IMR-90 (cell line): Measurements from ENCODE around the gene CDK15. TPM values are rescaled to one million over a fixed set of nuclear protein-coding genes. Genes with fewer than 3 reads are reported as not detected.

Source experiments
- ATAC-seq: fragments of 200-7000 bp; cut with Tn5 transposase; 2 replicates; pipeline ENCODE4 v1.9.1; 2020; ENCODE audit warnings: low read depth, mild to moderate bottlenecking, moderate library complexity
- BruUV-seq: library from RNA; stranded (reverse); fragments of 400-500 nt; replicated peaks from 2 replicates; lab custom pipeline; 2021; lab: Mats Ljungman, UMichigan
- CTCF ChIA-PET: fragments of 300-600 bp; formaldehyde crosslinking; extraction: SDS; loops from one replicate; lab custom pipeline; 2021; ENCODE audit warnings: antibody characterized with exemption; lab: Yijun Ruan, JAX
- POLR2A ChIA-PET: fragments of 300-600 bp; sonication (Branson Sonifier 250); formaldehyde crosslinking; loops from one replicate; lab custom pipeline; 2022; ENCODE audit warnings: antibody characterized with exemption; ENCODE audit not compliant: unreplicated experiment; lab: Charles Lee
- DNase-seq: peaks from one replicate; pipeline ENCODE4 v3.0.0; 2013
- H2AFZ ChIP-seq: replicated peaks from 2 replicates; pipeline ENCODE3; 2013; ENCODE audit warnings: low read length, mild to moderate bottlenecking; ENCODE audit not compliant: poor library complexity
- H2AK5ac ChIP-seq: 2 replicates; pipeline ENCODE4 v1.6.1; 2013; ENCODE audit warnings: low read depth, low read length, inconsistent platforms
- H2AK9ac ChIP-seq: replicated peaks from 2 replicates; pipeline ENCODE3; 2013; ENCODE audit warnings: mild to moderate bottlenecking, low read depth, low read length, moderate library complexity; ENCODE audit not compliant: poor library complexity
- H2BK120ac ChIP-seq: 2 replicates; pipeline ENCODE4 v1.6.1; 2013; ENCODE audit warnings: low read depth, low read length, inconsistent platforms
- H2BK15ac ChIP-seq: 3 replicates; pipeline ENCODE4 v1.6.1; 2013; ENCODE audit warnings: low read depth, low read length, inconsistent platforms
- H2BK20ac ChIP-seq: 2 replicates; pipeline ENCODE4 v1.6.1; 2013; ENCODE audit warnings: low read depth, mild to moderate bottlenecking, inconsistent platforms, low read length, moderate library complexity
- H2BK5ac ChIP-seq: 2 replicates; pipeline ENCODE4 v1.6.1; 2013; ENCODE audit warnings: mild to moderate bottlenecking, low read depth, low read length, inconsistent platforms; ENCODE audit not compliant: poor library complexity, severe bottlenecking
- H3K14ac ChIP-seq: replicated peaks from 2 replicates; pipeline ENCODE4 v1.6.1; 2013; ENCODE audit warnings: low read depth, low read length, inconsistent platforms
- H3K18ac ChIP-seq: 2 replicates; pipeline ENCODE4 v1.6.1; 2013; ENCODE audit warnings: low read depth, low read length, control low read depth
- H3K23ac ChIP-seq: 2 replicates; pipeline ENCODE4 v1.6.1; 2013; ENCODE audit warnings: low read depth, low read length, inconsistent platforms
- H3K27ac ChIP-seq: 2 replicates; pipeline ENCODE4 v1.5.1; 2013; ENCODE audit warnings: mild to moderate bottlenecking, control low read depth, low read length; ENCODE audit not compliant: insufficient read depth
- H3K27me3 ChIP-seq: 2 replicates; pipeline ENCODE4 v1.6.1; 2013; ENCODE audit warnings: low read length; ENCODE audit not compliant: control insufficient read depth, insufficient read depth
- H3K36me3 ChIP-seq: 2 replicates; pipeline ENCODE4 v1.6.1; 2013; ENCODE audit warnings: low read length, mixed read lengths; ENCODE audit not compliant: control insufficient read depth, insufficient read depth
- H3K4ac ChIP-seq: 2 replicates; pipeline ENCODE4 v1.6.1; 2013; ENCODE audit warnings: low read depth, low read length, inconsistent platforms
- H3K4me1 ChIP-seq: 2 replicates; pipeline ENCODE4 v1.6.1; 2013; ENCODE audit warnings: low read length, mixed read lengths; ENCODE audit not compliant: control insufficient read depth, insufficient read depth
- H3K4me2 ChIP-seq: 2 replicates; pipeline ENCODE4 v1.6.1; 2013; ENCODE audit warnings: low read depth, mild to moderate bottlenecking, control low read depth, low read length, moderate library complexity
- H3K4me3 ChIP-seq: 2 replicates; pipeline ENCODE4 v1.5.1; 2013; ENCODE audit warnings: low read depth, mild to moderate bottlenecking, control low read depth, low read length, moderate library complexity; ENCODE audit not compliant: insufficient read depth
- H3K56ac ChIP-seq: 2 replicates; pipeline ENCODE4 v1.6.1; 2013; ENCODE audit warnings: low read length, inconsistent platforms; ENCODE audit not compliant: insufficient read depth; ENCODE audit errors: extremely low read depth
- H3K79me1 ChIP-seq, 2 experiments: 2 replicates each; pipeline ENCODE4 v1.6.1; 2013; ENCODE audit warnings: low read length in 2 of 2, inconsistent platforms in 1 of 2, low read depth in 1 of 2
- H3K9ac ChIP-seq: 2 replicates; pipeline ENCODE4 v1.6.1; 2013; ENCODE audit warnings: low read depth, low read length, control low read depth
- H3K9me1 ChIP-seq: 2 replicates; pipeline ENCODE4 v1.6.1; 2013; ENCODE audit warnings: low read length, inconsistent platforms; ENCODE audit not compliant: insufficient read depth
- H3K9me3 ChIP-seq: 2 replicates; pipeline ENCODE4 v1.6.1; 2013; ENCODE audit warnings: low read length; ENCODE audit not compliant: control insufficient read depth, insufficient read depth
- H4K20me1 ChIP-seq: 2 replicates; pipeline ENCODE4 v1.6.1; 2013; ENCODE audit warnings: low read length, inconsistent platforms; ENCODE audit not compliant: insufficient read depth
- H4K5ac ChIP-seq: 2 replicates; pipeline ENCODE4 v1.6.1; 2013; ENCODE audit warnings: mild to moderate bottlenecking, low read depth, low read length, control low read depth
- H4K8ac ChIP-seq, 2 experiments: 2 replicates each; pipeline ENCODE4 v1.6.1; 2013; ENCODE audit warnings: low read depth in 2 of 2, low read length in 2 of 2, control low read depth in 1 of 2, inconsistent platforms in 1 of 2
- H4K91ac ChIP-seq: 2 replicates; pipeline ENCODE4 v1.6.1; 2013; ENCODE audit warnings: low read depth, low read length, inconsistent platforms; ENCODE audit not compliant: insufficient read depth
- BHLHE40 ChIP-seq: fragments of 150-350 bp; IDR thresholded peaks from 2 replicates; pipeline ENCODE4 v1.6.1; 2016; ENCODE audit warnings: mild to moderate bottlenecking, low read depth, low read length
- CEBPB ChIP-seq: IDR thresholded peaks from 2 replicates; pipeline ENCODE4 v1.6.1; 2012; ENCODE audit warnings: low read depth, low read length, improper control_type of control experiment
- CHD1 ChIP-seq: IDR thresholded peaks from 2 replicates; pipeline ENCODE4 v1.6.1; 2012; ENCODE audit warnings: low read depth, low read length, improper control_type of control experiment
- FOS ChIP-seq: fragments of 150-350 bp; IDR thresholded peaks from 2 replicates; pipeline ENCODE4 v1.6.1; 2016; ENCODE audit warnings: low read depth, low read length
- MAZ ChIP-seq: IDR thresholded peaks from 2 replicates; pipeline ENCODE4 v1.6.1; 2012; ENCODE audit warnings: low read depth, mild to moderate bottlenecking, low read length, improper control_type of control experiment, moderate library complexity, borderline replicate concordance
- MXI1 ChIP-seq: IDR thresholded peaks from 2 replicates; pipeline ENCODE4 v1.6.1; 2012; ENCODE audit warnings: low read depth, mild to moderate bottlenecking, low read length, moderate library complexity, borderline replicate concordance
- NFE2L2 ChIP-seq: fragments of 150-350 bp; IDR thresholded peaks from 2 replicates; pipeline ENCODE4 v1.6.1; 2016; ENCODE audit warnings: low read depth, mild to moderate bottlenecking, low read length
- POLR2A ChIP-seq: IDR thresholded peaks from 2 replicates; pipeline ENCODE4 v1.6.1; 2012; ENCODE audit warnings: mild to moderate bottlenecking, low read depth, low read length
- RAD21 ChIP-seq: IDR thresholded peaks from 2 replicates; pipeline ENCODE4 v1.6.1; 2012; ENCODE audit warnings: low read length, improper control_type of control experiment
- RCOR1 ChIP-seq: IDR thresholded peaks from 2 replicates; pipeline ENCODE4 v1.6.1; 2012; ENCODE audit warnings: mild to moderate bottlenecking, low read length, improper control_type of control experiment; ENCODE audit not compliant: insufficient replicate concordance
- RFX5 ChIP-seq: IDR thresholded peaks from 2 replicates; pipeline ENCODE4 v1.8.0; 2012; ENCODE audit warnings: low read depth, mild to moderate bottlenecking, low read length, moderate library complexity
- SMC3 ChIP-seq: fragments of 150-350 bp; IDR thresholded peaks from 2 replicates; pipeline ENCODE4 v1.6.1; 2016; ENCODE audit warnings: low read depth, mild to moderate bottlenecking, antibody characterized with exemption, low read length, moderate library complexity
- WGBS, 2 experiments: methylation state at CpG; one replicate each; pipeline versions ENCODE4 v1.1.5 to v1.1.7; 2013; ENCODE audit warnings: missing lambda C conversion rate in 2 of 2; ENCODE audit not compliant: insufficient read length in 1 of 2; ENCODE audit errors: extremely low coverage in 2 of 2; 5-methylcytosine and 5-hydroxymethylcytosine counted together
- dilution Hi-C: fragments of 300-500 bp; cut with HindIII; formaldehyde crosslinking; loops from one replicate; pipeline ENCODE4 v1.14.3; 2018; ENCODE audit warnings: low sequenced_read_pairs; ENCODE audit not compliant: unreplicated experiment
- in situ Hi-C: fragments of 300-500 bp; cut with MboI; formaldehyde crosslinking; loops from 3 replicates; pipeline ENCODE4 v1.14.3; 2019; ENCODE audit warnings: low sequenced_read_pairs, inconsistent platforms, mixed read lengths
- intact Hi-C: fragments of 100-400 bp; cut with micrococcal nuclease; formaldehyde crosslinking; loops from 2 replicates; pipeline ENCODE4 v1.10.0; 2022
- polyA plus RNA-seq, 3 experiments: library from polyadenylated mRNA; depleted of rRNA; stranded (reverse); fragments of >200 nt; gene quantifications; 2 replicates each; pipeline ENCODE4 v1.2.3, GENCODE V29; 2012; ENCODE audit warnings: low replicate concordance in 1 of 3
- total RNA-seq: library from RNA; depleted of rRNA; stranded (reverse); fragments of >200 nt; gene quantifications from 2 replicates; pipeline ENCODE4 v1.2.3, GENCODE V29; 2012
- TF ChIP-seq, protein P1 (sequence below): fragments of 150-350 bp; IDR thresholded peaks from 2 replicates; pipeline ENCODE4 v1.6.1; 2016; ENCODE audit warnings: low read depth, mild to moderate bottlenecking, low read length, moderate library complexity, borderline replicate concordance
- TF ChIP-seq, protein P2 (sequence below): fragments of 150-350 bp; IDR thresholded peaks from 2 replicates; pipeline ENCODE4 v1.6.1; 2017; ENCODE audit warnings: mild to moderate bottlenecking, antibody characterized with exemption, low read length, low read depth

The CDK15 gene
- total and polyA plus RNA-seq, 2 of the 4 experiments (the other 2 are of a cell fraction) = 16.1 to 33.0 TPM

DNA sequence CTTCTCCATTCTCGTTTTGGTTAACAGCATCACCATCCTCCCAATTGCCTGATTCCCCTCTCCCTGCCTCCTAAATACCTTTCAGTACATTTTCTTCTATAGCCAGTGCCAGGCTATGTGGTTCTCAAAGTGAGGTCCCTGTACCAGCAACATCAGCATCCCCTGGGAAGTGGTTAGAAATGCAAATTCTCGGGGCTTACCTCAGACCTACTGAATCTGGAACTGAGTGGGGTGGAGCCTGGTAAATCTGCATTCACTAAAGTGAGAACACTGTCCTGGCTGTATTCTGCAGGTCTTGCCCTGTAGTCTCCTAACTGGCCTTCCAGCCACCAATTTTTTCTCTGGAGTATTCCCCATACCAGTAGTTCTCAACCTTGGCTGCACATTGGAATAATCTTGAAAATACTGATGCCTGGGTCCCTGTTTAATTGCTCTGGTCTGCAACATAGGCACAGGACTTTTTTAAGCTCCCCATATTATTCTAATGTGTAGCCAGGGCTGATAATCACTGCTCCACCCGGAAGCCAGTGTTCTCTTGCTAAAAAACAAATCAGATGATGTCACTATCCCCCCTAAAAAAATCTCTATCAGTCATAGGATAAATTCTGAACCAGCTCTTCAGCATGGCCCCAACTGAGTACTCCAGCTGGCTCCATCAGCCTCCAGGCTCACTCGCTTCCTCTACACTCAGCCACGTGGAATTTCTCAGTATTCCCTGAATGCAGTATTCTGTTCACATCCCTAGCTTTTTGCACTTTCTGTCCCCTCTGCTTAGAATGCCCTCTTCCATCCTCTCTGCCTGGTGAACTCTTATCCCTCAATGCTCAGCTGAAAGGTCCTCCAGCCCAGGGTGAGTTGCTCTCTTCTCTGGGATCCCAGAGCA, 98.4 kb downstream of the CDK15 start:
- H3K4ac ChIP-seq = peak overlapping the region; percentile 78; the same call in 1 of the 2 replicates
- in situ Hi-C loops = no loop called here
- H3K56ac ChIP-seq = no peak overlapping the region
- dilution Hi-C loops = no loop called here
- H4K8ac ChIP-seq = peak overlapping the region in 1 of 2 experiments; percentile 89; a peak in 2 of 4 replicates
- peaks cover 16% of the 10 kb centered on the region; the same call in 1 of the 2 replicates for H3K4me1 ChIP-seq
- H2BK5ac ChIP-seq = peak overlapping the region; percentile 75
- peaks cover 3% of the 10 kb centered on the region; the same call in 1 of the 2 replicates for H4K20me1 ChIP-seq
- H3K14ac ChIP-seq = peak overlapping the region; percentile 91
- no peak overlapping the region for H3K4me3 ChIP-seq
- H4K91ac ChIP-seq = 0 out of 2 replicates have a peak overlapping the region, but pooled peaks have one; percentile 17
- peak overlapping the region; percentile 74 for H2AK5ac ChIP-seq
- H2BK20ac ChIP-seq = peak overlapping the region; percentile 78; the same call in 1 of the 2 replicates
- BruUV-seq = no TSS peak
- intact Hi-C loops = no loop called here
- no peak overlapping the region for H3K27ac ChIP-seq
- peak; percentile 30 for ATAC-seq
- WGBS, 2 experiments = 44% methylated on average over 3 of the region's 5 CpGs; no CpG with 5 or more reads in 1 of the 2 experiments
- peak overlapping the region; percentile 89; the same call in 1 of the 2 replicates for H4K5ac ChIP-seq
- H3K9me1 ChIP-seq = peaks cover 12% of the 10 kb centered on the region
- H3K18ac ChIP-seq = 0 out of 2 replicates have a peak overlapping the region, but pooled peaks have one; percentile 80
- H2AK9ac ChIP-seq = no peak overlapping the region
- no peaks in the 10 kb centered on the region for H3K9me3 ChIP-seq
- H3K27me3 ChIP-seq = no peaks in the 10 kb centered on the region
- H3K4me2 ChIP-seq = no peak overlapping the region
- H3K23ac ChIP-seq = 0 out of 2 replicates have a peak overlapping the region, but pooled peaks have one; percentile 62
- ChIA-PET POLR2A (no interaction called here), CTCF (interaction anchor here (0.5 kb wide), 1 partner anchor 140 kb away, joined by 3 read pairs; no protein-coding TSS in a partner anchor)
- peak; percentile 65 for DNase-seq
- no peaks in the 10 kb centered on the region for H3K36me3 ChIP-seq
- no peak for TF ChIP-seq CHD1
- TF ChIP-seq MAZ = no peak
- TF ChIP-seq RFX5 = no peak
- no peak for TF ChIP-seq CEBPB
- no peak for TF ChIP-seq MXI1
- TF ChIP-seq POLR2A = no peak
- TF ChIP-seq FOS = no peak
- no peak for TF ChIP-seq SMC3
- TF ChIP-seq NFE2L2 = no peak
- no peak for TF ChIP-seq BHLHE40
- TF ChIP-seq, protein P1, sequence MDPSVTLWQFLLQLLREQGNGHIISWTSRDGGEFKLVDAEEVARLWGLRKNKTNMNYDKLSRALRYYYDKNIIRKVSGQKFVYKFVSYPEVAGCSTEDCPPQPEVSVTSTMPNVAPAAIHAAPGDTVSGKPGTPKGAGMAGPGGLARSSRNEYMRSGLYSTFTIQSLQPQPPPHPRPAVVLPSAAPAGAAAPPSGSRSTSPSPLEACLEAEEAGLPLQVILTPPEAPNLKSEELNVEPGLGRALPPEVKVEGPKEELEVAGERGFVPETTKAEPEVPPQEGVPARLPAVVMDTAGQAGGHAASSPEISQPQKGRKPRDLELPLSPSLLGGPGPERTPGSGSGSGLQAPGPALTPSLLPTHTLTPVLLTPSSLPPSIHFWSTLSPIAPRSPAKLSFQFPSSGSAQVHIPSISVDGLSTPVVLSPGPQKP = no peak
- TF ChIP-seq, protein P2, sequence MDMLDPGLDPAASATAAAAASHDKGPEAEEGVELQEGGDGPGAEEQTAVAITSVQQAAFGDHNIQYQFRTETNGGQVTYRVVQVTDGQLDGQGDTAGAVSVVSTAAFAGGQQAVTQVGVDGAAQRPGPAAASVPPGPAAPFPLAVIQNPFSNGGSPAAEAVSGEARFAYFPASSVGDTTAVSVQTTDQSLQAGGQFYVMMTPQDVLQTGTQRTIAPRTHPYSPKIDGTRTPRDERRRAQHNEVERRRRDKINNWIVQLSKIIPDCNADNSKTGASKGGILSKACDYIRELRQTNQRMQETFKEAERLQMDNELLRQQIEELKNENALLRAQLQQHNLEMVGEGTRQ = no peak
- TF ChIP-seq RCOR1 = no peak
- TF ChIP-seq RAD21 = no peak
- peak overlapping the region; percentile 67; the same call in 2 of the 3 replicates for H2BK15ac ChIP-seq
- no peak overlapping the region for H3K9ac ChIP-seq
- peaks cover 0 to 4% of the 10 kb centered on the region in 2 experiments; a peak in 1 of 4 replicates for H3K79me1 ChIP-seq
- peak overlapping the region; percentile 80 for H2AFZ ChIP-seq
- H2BK120ac ChIP-seq = peak overlapping the region; percentile 91
